GM18517 (cell line): Measurements from ENCODE around the gene MYRFL.

ENCODE experiments used
- ATAC-seq: cut with Tn5 transposase; IDR thresholded peaks from one replicate; pipeline ENCODE4 v1.9.1; 2021; ENCODE audit warnings: mild to moderate bottlenecking, moderate library complexity; ENCODE audit not compliant: unreplicated experiment

The MYRFL gene

DNA sequence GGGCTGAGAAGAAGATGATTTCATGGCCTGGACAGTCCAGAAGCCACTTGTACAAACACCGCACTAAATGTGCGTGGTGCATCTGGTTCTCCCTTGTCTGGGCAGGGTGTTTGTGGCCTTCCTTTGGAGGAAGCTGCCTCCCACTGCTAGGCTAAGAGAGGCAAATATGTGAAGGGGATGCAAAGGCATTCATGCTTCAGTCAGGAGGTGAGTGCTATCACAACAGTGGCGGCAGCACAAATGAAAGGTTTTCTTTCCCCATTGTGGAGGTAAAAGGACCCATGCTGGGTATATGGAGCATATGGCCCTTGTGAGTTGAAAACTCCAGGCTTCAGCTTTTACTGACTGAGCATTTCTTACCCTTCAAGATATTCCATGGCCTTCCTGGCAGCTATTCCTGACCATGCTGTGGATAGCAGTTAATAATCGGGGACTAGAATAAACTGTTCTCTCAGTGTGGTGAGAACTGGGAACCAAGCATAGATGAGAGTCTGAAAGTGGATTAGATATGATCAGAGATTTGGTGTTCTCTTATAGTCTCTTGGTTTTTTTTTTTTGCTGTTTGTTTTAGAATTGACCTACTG, 69.9 kb downstream of the MYRFL start:
- no peak for ATAC-seq

DNA sequence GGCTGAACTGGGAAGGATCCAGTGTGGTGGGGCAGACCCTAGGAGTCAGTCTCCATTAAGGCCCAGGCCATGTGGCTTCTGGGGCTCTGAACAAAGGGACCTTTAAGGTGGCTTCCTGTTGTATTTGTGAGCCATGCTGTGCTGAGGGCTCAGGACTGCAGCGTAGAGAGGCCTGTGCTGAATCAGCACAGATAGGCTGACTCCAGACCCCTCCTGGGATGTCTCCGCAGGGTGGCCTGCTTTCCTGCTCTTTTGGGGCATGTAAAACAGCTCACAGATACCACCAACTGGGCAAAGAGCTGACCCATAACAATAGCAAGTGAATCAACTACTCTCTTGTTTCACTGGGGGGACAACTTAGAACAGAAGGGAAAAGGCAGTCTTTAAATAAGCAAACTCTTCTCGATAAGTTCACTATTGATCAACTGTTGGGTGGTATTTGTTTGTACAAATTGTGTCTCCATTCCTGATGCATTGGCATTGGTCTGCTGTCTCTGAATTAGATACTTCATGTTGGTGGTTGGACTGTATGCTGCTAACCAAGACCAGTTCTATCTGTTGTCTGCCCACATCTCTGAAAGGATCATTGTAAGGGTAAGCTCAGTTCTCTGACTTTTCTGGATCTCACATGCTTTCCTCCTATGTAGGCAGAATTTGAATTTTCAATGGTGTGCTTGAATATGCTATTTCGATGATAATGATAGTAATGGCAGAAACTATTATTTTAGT, 71.8 kb downstream of the MYRFL start:
- no peak for ATAC-seq

DNA sequence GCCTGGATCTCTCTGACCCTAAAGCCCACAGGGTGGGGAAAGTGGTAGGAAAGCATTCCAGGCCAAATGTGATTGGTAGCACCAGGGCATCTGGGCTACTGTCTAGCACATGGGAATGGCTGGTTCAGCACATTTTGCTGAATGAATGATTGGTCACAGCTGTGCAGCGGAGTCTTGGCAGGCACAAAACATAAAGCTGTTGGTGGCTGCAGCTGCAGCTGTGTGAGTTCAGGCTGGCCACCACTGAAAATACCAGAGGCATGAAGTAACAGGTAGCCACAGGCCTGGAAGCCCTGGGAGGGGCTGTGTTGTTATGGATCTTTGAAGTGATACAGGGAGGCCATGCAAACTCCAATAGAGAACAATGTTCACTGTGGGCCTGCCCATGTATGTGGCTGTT, 72.7 kb downstream of the MYRFL start:
- no peak for ATAC-seq

DNA sequence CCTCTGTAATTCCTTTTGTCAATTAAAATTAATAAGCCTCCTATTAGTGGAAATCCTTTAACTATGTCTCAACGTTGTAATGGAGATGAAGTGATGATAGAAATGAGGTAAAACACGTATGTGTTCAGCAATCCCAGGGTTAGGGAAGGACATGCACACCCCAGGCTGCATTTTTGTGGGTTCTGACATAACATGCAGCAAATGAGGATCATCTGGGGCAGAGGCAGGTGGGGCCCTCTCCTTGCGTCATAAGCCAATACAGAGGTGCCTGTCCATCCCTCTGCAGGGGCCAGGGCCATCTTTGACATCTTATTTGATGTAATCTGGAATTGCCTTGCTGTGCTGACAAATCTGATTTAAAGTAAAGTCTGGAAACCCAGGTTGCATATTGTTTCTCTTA, 73.2 kb downstream of the MYRFL start:
- ATAC-seq, result no peak

DNA sequence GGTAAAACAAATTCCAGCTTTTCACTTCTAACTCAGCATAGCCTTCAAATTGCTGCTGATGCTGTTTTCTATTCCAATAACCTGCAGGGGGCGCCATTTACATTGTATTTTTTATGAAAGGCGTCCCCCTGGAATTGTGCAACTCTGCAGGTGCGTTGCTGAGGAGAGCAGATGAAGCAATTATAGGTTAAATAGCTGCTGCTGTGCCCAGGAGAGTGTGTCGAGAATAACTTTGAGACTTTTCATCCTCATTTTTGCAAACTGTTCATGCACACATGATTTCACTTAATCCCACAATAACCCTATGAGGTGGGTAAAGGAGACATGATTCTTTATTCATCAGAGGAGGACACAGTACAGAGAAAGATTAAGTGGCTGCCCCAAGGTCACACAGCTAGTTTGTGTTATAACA, 75.7 kb downstream of the MYRFL start:
- no peak for ATAC-seq

- no peak for ATAC-seq
Observed at GRCh38 chr12:69901221-69901905, 76.3 kb downstream of the MYRFL start.

- ATAC-seq, result no peak
Observed at GRCh38 chr12:69903548-69903947, 78.5 kb downstream of the MYRFL start.

GRCh38 chr12:69904777-69905176, 79.8 kb downstream of the MYRFL start:
- no peak for ATAC-seq

- ATAC-seq, result no peak
Observed at GRCh38 chr12:69905801-69906200, 80.8 kb downstream of the MYRFL start.

- peak; percentile 78 for ATAC-seq
Observed at GRCh38 chr12:69906411-69907216, 81.6 kb downstream of the MYRFL start.

DNA sequence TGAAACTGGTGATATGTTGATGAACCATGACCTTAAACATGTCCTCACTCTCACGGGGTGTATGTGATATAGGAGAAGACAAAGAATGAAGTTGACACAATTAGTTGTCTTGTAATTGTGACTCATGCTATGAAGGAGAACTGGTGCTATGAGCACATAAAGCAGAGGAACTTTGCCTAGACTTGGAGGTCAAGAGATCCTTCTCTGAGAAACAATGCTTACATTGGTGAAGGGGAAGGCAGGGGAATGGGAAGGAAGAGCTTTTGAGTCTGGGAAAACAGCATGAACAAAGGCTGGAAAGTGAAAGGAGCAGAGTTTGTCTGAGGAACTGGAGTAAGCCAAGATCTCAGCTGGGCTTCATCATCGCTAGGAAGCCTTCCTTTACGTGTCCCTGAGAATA, 83.2 kb downstream of the MYRFL start:
- ATAC-seq, result no peak

GRCh38 chr12:69910694-69911093, 85.7 kb downstream of the MYRFL start:
- ATAC-seq, result no peak

- no peak for ATAC-seq
Observed at GRCh38 chr12:69913526-69913925, 88.5 kb downstream of the MYRFL start.

DNA sequence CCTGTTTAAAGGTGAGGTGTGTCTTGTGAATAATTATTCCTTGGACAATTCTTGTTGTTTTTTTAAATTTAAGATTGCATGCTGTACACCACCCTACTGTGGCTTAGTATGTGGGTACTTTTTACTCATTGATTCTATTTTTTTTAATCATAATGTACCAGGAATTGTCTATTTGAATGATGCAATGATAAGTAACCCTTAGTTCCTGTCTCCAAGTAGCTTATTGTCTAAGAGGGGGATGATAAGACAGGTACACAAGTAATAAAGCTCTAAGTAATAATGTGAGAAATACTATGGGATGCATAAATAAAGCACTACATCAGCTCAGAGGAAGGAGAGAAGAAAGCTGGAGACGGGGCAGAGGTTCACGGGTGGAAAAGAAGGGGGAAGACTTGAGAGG, 90.9 kb downstream of the MYRFL start:
- no peak for ATAC-seq

DNA sequence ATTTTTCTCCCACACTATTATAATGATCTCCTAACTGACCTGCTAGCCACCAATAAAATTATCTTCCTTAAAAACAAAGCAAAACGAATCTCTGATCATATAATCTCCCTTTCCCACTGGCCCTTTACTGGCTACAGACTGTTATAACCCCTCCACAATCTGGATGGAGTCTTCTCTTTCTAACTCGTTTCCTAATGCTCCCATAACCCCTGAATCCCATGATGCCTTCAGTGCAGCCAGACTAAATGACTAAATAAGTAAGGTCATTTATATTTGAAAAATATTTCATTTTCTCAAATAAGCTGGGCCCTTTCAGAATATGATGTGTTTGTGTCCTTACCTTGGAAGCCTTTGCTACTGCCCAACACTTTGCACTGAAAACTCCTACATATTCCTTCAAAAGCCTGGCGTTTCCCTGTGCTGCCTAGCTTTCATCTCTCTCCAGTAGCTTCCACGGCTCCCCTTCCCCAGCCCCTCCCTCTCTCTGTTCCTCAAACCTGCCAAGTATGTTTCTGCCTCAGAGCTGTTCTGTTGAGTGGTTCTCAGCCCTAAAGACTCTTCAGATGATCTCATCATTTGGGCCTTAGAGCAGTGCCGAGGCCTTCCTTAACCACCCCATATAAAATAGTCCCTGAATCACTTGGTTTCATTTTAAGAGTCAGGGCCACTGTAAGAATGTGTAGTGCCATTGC, 91.7 kb downstream of the MYRFL start:
- ATAC-seq, result no peak

GRCh38 chr12:69918287-69918686, 93.3 kb downstream of the MYRFL start:
- no peak for ATAC-seq

DNA sequence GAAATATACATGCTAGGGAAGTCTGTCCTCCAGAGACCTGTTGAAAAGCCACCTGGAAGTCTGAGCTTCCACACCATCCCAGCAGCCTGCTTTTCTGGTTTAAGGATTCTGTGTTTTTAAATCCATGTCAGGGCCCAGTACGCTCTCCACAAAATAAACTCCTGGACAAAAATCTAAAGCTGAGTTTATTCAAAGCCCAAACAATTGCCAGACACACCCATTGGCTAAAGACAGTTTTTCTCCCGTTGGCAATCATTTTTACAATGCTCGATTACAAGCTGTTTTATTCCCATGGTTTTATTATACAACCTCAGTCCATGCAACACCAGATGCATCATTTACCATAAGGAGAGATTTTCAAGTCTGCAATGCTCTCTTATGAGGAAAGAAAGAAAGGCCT, 94.5 kb downstream of the MYRFL start:
- no peak for ATAC-seq

GRCh38 chr12:69921831-69922230, 96.8 kb downstream of the MYRFL start:
- ATAC-seq, result no peak

DNA sequence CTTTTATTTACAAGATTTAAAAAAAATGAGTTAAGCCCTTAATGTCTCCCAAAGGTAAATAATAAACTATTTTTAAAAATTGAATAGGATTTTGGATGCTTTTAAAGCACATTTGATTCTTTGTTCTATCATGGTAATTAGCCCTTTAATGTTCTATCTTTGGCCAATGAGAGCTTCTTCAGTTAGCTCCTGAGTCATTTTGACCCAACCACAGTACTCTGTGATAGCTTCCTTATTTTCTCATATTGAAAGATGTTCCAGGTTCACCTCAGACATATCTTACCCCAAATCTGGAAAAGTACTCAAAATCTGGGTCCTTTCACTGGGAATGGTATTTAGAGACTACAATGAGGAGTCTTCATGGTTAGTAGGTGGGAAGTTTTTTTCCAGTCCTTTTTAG, 98.0 kb downstream of the MYRFL start:
- ATAC-seq, result no peak

DNA sequence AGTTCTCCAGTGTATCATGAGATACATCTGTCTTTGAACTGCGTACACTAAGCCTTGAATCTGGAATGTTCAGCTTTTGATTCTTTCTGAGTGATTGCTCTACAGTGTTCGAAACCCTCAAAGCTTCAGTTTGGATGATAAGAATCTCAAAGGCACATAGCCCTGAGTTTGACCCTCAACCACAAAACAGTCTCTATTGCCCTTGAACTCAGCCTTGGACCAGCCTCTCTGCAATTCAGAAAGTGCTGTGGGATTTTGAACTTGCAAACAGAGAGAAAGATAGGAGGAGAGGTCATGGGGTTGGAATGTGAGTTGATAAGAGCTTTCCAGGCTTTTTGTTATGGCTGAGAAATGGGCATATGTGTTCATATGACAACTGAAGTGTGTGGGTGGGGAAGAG, 100.3 kb downstream of the MYRFL start:
- no peak for ATAC-seq

GRCh38 chr12:69927164-69927563, 102.1 kb downstream of the MYRFL start:
- ATAC-seq, result no peak
